Hepatocyte (in vitro differentiated cells): ENCODE measurements around the gene VANGL2.

Experiments
- EZH2 ChIP-seq: fragments of 200-600 bp; sonication (generic); IDR thresholded peaks from 2 replicates; pipeline ENCODE4 v1.6.1; 2016; ENCODE audit warnings: antibody characterized with exemption, mild to moderate bottlenecking, borderline replicate concordance
- TF ChIP-seq, protein P1 (sequence below): fragments of 200-600 bp; sonication (generic); IDR thresholded peaks from 2 replicates; pipeline ENCODE4 v1.5.1; 2016; ENCODE audit warnings: antibody characterized with exemption, mild to moderate bottlenecking; ENCODE audit not compliant: poor library complexity

DNA sequence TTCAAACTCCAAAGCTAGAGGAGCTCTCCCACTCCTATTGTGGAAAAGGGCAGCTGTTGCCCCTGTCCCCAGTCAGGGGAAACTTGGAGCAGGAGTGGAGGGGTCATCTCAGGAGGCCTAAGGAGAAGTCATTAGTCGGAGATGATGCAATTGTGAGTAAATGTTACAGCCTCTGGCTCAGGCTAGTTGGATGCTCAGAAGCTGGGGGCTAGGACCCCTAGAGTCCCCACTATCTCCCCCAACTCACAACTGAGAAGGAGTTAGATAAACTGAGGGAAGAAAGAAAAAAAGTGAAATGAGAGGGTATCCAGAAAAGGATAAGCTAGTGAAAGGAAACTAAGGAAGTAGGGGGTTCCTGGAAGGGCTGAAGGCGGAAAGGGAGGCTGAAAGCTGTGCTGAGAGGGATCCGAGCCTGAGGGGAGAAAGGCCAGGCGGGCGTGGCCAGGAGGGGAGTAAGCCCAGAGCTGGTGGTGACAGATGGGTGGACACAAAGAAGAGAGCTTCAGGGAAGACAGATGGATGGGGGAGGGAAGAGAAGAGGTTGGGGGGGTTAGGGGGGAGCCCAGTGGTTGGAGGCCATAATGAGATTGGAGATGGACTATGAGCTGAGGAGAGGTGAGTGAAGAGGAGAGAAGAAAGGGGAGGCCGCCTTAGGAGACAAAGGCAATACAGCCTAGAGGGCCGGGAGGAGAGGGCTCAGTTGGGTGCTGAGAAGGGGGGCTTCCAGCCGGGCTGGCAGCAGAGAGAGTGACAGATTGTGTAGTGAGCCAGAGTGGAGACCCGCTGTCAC lies 38.0 kb upstream of the VANGL2 start:
- TF ChIP-seq, protein P1, sequence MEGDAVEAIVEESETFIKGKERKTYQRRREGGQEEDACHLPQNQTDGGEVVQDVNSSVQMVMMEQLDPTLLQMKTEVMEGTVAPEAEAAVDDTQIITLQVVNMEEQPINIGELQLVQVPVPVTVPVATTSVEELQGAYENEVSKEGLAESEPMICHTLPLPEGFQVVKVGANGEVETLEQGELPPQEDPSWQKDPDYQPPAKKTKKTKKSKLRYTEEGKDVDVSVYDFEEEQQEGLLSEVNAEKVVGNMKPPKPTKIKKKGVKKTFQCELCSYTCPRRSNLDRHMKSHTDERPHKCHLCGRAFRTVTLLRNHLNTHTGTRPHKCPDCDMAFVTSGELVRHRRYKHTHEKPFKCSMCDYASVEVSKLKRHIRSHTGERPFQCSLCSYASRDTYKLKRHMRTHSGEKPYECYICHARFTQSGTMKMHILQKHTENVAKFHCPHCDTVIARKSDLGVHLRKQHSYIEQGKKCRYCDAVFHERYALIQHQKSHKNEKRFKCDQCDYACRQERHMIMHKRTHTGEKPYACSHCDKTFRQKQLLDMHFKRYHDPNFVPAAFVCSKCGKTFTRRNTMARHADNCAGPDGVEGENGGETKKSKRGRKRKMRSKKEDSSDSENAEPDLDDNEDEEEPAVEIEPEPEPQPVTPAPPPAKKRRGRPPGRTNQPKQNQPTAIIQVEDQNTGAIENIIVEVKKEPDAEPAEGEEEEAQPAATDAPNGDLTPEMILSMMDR, result no peak
- no peak for TF ChIP-seq EZH2
